Fibroblast of gingiva (primary cell): Measurements from ENCODE around the gene PSMC5.
"Not testable (repeated sequence)": the region's sequence is repeated elsewhere in the genome, so short reads cannot be mapped to it uniquely, and the experiment has no call there.

Experiments used
- DNase-seq: peaks from one replicate; pipeline ENCODE4 v3.0.0-alpha.2; 2011; ENCODE audit warnings: low read depth

PSMC5 gene

DNA sequence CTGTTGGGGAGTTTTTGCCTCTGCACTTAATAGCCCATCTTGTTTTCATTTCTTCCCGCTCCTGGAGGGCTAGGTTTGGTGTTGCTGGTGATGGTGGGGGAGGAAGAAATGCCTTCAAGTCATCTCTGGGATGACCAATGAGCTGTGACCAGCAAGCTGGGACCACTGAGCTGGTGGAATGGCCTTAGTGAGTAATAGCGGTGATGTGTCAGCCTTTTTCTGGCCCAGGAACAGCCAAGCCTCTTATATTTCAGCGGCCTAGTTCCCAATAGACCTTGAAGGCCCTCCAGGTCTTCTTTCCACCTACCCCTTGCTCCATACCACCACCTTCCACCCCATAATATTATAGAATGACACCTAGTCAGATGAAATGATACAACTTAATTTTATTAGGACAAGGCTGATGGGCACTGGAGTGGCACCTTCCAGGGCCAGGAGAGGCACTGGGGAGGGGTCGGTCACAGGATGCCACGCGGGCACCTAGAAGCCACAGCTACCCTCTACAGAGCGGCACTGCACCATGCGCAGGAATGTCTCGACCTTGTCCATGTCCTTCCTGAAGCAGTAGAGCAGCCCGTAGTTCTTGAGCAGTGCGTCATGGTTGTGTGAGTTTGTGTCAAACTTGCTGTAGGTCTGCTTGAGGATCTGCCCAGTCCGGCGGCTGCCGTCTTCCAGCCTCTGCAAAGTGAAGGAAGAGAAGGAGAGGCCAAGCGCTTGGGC, 44.6 kb downstream of the PSMC5 start:
- DNase-seq, result not testable (repeated sequence)

DNA sequence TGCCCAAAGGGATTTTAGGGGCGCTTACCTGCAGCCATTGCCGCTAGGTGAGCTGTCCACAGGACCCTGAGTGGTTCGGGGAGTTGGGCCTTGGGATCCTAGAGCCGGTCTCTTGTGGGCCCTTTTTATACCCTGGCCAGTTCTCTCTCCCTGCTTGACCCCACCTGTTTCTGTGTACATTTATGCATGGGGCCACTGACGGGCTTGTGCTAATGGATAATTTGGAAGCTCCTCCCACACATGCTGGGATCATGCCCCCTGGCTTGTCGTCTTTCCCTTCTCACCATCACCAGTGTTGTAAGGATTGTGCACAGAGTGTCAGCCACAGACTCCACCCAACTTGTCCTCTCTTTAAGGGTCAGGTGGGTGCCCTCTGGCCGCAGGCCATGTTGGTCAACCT, 46.3 kb downstream of the PSMC5 start, which contains the start of gene CSH2:
CSH2 (minus strand) TSS at position 101 of the 400 bp plus-strand sequence; CDS start at position 38, 63 bp downstream.
- DNase-seq, result not testable (repeated sequence)

DNA sequence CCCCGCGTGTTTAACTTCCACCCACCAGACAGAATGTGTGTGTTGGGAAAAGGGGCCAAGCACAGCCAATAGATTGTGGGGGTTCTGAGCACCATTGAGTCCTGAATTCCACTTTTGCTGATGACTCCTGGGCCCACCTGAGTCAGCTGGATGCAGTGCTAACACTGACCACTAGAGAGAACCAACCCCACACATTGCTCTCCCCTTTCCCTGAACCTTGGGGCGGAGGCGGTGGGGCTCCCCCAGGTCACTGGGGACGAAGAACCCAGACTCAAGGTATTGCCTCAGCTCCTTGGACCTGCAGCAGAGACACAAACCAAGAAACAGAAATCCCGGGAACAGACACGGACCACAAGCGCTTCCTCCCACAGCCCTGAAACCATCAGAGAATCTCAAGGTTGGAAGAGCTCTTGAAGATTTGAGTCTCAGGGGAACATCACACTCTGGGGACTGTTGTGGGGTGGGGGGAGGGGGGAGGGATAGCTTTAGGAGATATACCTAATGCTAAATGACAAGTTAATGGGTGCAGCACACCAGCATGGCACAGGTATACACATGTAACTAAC, 46.9 kb downstream of the PSMC5 start:
- not testable (repeated sequence) for DNase-seq

DNA sequence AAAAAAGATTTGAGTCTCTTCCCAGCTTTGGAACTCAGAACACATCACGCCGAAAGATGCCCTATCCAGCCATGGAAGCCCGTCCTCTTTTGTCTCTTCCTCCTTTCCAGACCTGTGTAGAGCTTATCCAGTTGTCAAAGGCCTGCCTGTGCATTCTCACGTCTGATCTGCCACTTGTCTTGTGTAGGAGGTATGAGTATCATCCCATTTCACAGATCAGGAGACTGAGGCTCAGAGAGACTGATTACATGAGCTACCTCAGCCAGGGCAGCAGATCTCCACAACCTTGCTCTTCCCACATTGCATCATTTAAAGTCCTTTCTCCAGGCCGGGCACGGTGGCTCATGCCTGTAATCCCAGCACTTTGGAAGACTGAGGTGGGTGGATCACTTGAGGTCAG, 47.5 kb downstream of the PSMC5 start:
- not testable (repeated sequence) for DNase-seq

DNA sequence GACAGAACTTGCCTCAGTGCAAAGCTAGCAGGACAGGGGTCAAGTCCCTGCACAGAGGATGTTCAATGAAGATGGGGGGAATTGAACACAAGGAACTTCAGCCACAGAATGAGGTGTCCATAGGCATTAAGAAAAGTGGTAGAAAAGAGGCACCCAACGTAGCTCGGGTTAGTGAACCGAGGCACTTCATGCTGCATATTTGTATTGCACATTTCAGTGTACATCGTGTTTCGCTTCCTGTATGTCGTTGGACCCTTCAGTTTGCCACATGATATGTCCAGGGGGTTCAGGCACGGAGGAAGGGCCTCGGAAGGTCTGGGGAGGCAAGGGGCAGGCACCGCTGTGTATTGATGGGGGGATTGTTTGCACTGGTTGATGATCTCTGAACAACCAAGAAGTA, 51.2 kb downstream of the PSMC5 start:
- not testable (repeated sequence) for DNase-seq

DNA sequence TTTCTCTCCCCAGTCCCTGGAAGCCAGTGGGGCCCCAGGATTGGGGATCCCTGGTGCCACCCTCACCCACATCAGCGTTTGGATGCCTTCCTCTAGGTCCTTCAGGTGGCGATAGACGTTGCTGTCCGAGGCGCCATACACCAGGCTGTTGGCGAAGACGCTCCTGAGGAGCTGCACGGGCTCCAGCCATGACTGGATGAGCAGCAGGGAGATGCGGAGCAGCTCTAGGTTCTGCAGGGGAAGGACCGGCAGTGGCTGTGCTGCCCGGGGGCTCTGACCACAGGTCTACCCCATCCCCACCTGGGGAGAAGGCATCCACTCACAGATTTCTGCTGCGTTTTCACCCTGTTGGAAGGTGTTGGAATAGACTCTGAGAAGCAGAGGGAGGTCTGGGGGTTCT, 53.5 kb downstream of the PSMC5 start:
- no peak for DNase-seq

DNA sequence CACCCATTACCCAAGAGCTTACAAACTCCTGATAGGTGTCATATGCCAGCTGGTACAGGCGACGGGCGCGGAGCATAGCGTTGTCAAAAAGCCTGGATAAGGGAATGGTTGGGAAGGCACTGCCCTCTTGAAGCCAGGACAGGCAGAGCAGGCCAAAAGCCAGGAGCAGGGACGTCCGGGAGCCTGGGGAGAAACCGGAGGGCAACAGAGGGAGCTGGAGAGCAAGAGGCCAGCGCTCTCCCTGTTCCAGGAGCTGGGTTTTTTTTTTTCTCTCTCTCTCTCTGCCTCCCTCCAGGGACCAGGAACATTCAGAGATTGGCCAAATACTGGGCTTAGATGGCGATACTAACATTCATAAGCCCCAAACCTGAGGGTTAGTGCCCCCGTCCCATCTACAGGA, 54.1 kb downstream of the PSMC5 start:
- not testable (repeated sequence) for DNase-seq
